Measurements from ENCODE around the gene SNHG17.

DNA sequence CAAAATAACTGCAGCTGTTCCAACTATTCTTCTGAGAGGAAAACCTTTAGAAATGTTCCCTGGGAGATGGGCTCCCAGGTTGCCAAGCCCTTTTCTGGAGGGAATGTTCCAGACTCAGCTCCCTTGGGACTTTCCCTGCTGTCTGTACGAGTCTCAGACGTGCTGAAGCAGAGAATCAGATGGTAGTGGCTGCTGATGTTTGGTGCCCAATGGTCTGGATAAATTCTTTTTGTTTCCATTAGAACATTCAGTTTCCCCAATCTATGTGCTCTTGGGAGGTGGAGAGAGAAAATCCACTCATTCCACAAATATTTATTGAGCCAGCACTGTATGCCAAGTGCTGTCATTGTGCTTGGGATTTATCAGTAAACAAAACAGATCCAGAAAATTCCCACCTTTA, 40.0 kb downstream of the SNHG17 start:
- TF ChIP-seq CTCF (IDR thresholded peaks at IDR 0.05) (no peak), POLR2A (IDR thresholded peaks at IDR 0.05) (no peak), POLR2AphosphoS5 (IDR thresholded peaks at IDR 0.05) (no peak), EP300 (IDR thresholded peaks at IDR 0.05; ENCODE audit: low read depth) (no peak)
